ENCODE measurements around the gene VANGL1. TPM values are rescaled to one million over a fixed set of nuclear protein-coding genes. Genes with fewer than 3 reads are reported as not detected.

VANGL1 gene
- total RNA-seq, 1 experiment from 2014 or later: 13.6 TPM

DNA sequence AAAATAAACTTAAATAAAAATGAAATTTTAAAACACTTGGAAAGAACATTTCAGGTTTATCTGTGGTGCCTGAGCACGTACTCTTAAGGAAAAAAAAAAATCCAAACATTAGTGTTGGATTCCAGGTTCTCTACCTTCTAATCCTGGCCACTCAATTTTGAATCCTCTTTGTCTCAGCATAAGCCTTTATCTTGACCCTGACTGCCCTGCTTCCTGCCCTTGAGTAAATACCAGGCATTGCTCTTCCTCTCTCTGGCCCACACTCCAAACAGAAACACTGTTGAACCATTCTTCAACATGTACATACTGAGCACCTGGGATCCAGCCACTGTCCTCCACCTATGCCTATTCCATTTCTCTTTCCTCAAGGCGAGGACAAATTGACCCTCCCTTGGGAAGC is 11.4 kb upstream of the VANGL1 start:
- H4K91ac ChIP-seq (ENCODE audit: insufficient read length, low read depth, low read length): no peak overlapping the region
- no peak overlapping the region for H2BK20ac ChIP-seq (ENCODE audit: low read depth, low read length, poor library complexity, severe bottlenecking)
- TF ChIP-seq CTCF (conservative IDR thresholded peaks at IDR 0.05): no peak
- H3K4ac ChIP-seq (ENCODE audit: low read depth, low read length): no peak overlapping the region
- H3K4me3 Mint-ChIP-seq: no peak overlapping the region
- H2AK5ac ChIP-seq (ENCODE audit: insufficient read length, low read length): no peak overlapping the region
- H2AFZ ChIP-seq (ENCODE audit: low read length): no peak overlapping the region
- H4K20me1 ChIP-seq (ENCODE audit: control insufficient read depth, insufficient read depth, insufficient read length): no peaks in the 10 kb centered on the region
- peaks cover 2% of the 10 kb centered on the region for H3K27me3 Mint-ChIP-seq (ENCODE audit: low read depth)
- H4K8ac ChIP-seq (replicated peaks; ENCODE audit: insufficient read length, low read depth, low read length): no peak overlapping the region
- no peak overlapping the region for H3K27ac ChIP-seq (ENCODE audit: insufficient read length, low read depth, low read length)
- no peak overlapping the region for H3K14ac ChIP-seq (ENCODE audit: insufficient read depth, low read length)
- no CpG with 5 or more reads among the region's 2 CpGs for WGBS (ENCODE audit: extremely low coverage, insufficient read length, low lambda C conversion rate)
- H3K79me1 ChIP-seq (ENCODE audit: insufficient read depth, low read depth, low read length, poor library complexity, severe bottlenecking): no peaks in the 10 kb centered on the region
- H3K9me3 Mint-ChIP-seq: peaks cover 9 to 14% of the 10 kb centered on the region in 2 experiments; a peak in 4 of 5 replicates
- no peaks in the 10 kb centered on the region for H3K23me2 ChIP-seq (ENCODE audit: insufficient read length, low read depth, low read length, poor library complexity, severe bottlenecking)
- H3K9ac ChIP-seq (ENCODE audit: extremely low read depth, insufficient read length, low read length): no peak overlapping the region
- peaks cover 23 to 31% of the 10 kb centered on the region in 2 experiments for H3K4me1 Mint-ChIP-seq
- no peak overlapping the region for H2BK12ac ChIP-seq (ENCODE audit: insufficient read length, low read depth, low read length)
- no peak overlapping the region for H2BK5ac ChIP-seq (ENCODE audit: insufficient read length, low read length)
- H3K18ac ChIP-seq (ENCODE audit: insufficient read length, low read depth, low read length): no peak overlapping the region
- H3T11ph ChIP-seq (ENCODE audit: low read length): no peak overlapping the region
- H3K9me3 ChIP-seq (ENCODE audit: control insufficient read depth, low read depth, low read length): no peaks in the 10 kb centered on the region
- no peak overlapping the region for H2BK120ac ChIP-seq (ENCODE audit: low read depth, low read length, poor library complexity, severe bottlenecking)
- H4K5ac ChIP-seq (ENCODE audit: insufficient read length, low read depth, low read length): no peak overlapping the region
- no peaks in the 10 kb centered on the region for H3K27me3 ChIP-seq (ENCODE audit: insufficient read depth, low read length)
- no peak overlapping the region for H3K23ac ChIP-seq (ENCODE audit: insufficient read length, low read depth, low read length)
- DNase-seq: no peak
- no peak overlapping the region for H3K4me2 ChIP-seq (ENCODE audit: insufficient read depth, insufficient read length, low read length)
- H2BK15ac ChIP-seq (ENCODE audit: low read depth, low read length): no peak overlapping the region
- peaks cover 3% of the 10 kb centered on the region; the same call in 1 of the 2 replicates for H3K4me1 ChIP-seq (ENCODE audit: insufficient read depth, low read length)
- H3K27ac Mint-ChIP-seq: peak overlapping the region in 1 of 3 experiments; percentile 5; a peak in 1 of 7 replicates
- H3K56ac ChIP-seq (ENCODE audit: insufficient read length, low read depth, low read length): no peak overlapping the region
- no peaks in the 10 kb centered on the region for H3K79me2 ChIP-seq (ENCODE audit: insufficient read depth, low read length)
- H3K36me3 Mint-ChIP-seq (ENCODE audit: insufficient read depth in 1 of 3, low read depth in 3 of 3): peaks cover 0 to 6% (median 2%) of the 10 kb centered on the region in 3 experiments; a peak in 4 of 7 replicates

All from H9 (cell line).